ENCODE results near the gene PTPN2. TPM values are rescaled to one million over a fixed set of nuclear protein-coding genes. Genes with fewer than 3 reads are reported as not detected.

The PTPN2 gene
- total RNA-seq, 4 donors from 2014 or later: 22.9 to 57.6 (median 37.5) TPM

- intact Hi-C loops (cut with DNase I; ENCODE audit: low total_unique reads): no loop called here
- Histone ChIP-seq H3K27ac (no peak overlapping the region), H3K9me3 (no peaks in the 10 kb centered on the region), H3K27me3 (no peaks in the 10 kb centered on the region), H3K4me1 (no peaks in the 10 kb centered on the region), H3K4me3 (no peak overlapping the region), H3K36me3 (no peaks in the 10 kb centered on the region)
- no peak for TF ChIP-seq POLR2A (IDR thresholded peaks at IDR 0.05)
- no peak for TF ChIP-seq CTCF (IDR thresholded peaks at IDR 0.05)
- no peak for DNase-seq
These were observed 64.7 kb downstream of the PTPN2 start for GRCh38 chr18:12819322-12819721.

GRCh38 chr18:12818243-12818642, 65.8 kb downstream of the PTPN2 start:
- Histone ChIP-seq H3K9me3 (no peaks in the 10 kb centered on the region), H3K4me3 (no peak overlapping the region), H3K36me3 (no peaks in the 10 kb centered on the region), H3K27me3 (no peaks in the 10 kb centered on the region), H3K4me1 (no peaks in the 10 kb centered on the region), H3K27ac (no peak overlapping the region)
- intact Hi-C loops (cut with DNase I; ENCODE audit: low total_unique reads): no loop called here
- no peak for DNase-seq
- TF ChIP-seq CTCF (IDR thresholded peaks at IDR 0.05) (no peak), POLR2A (IDR thresholded peaks at IDR 0.05) (no peak)

GRCh38 chr18:12816451-12816850, 67.6 kb downstream of the PTPN2 start:
- Histone ChIP-seq H3K9me3 (no peaks in the 10 kb centered on the region), H3K27ac (no peak overlapping the region), H3K4me1 (no peaks in the 10 kb centered on the region), H3K27me3 (no peaks in the 10 kb centered on the region), H3K4me3 (no peak overlapping the region), H3K36me3 (no peaks in the 10 kb centered on the region)
- TF ChIP-seq CTCF (IDR thresholded peaks at IDR 0.05) (no peak), POLR2A (IDR thresholded peaks at IDR 0.05) (no peak)
- DNase-seq: no peak
- intact Hi-C loops (cut with DNase I; ENCODE audit: low total_unique reads): no loop called here

- no peak overlapping the region for H3K4me3 ChIP-seq
- no peak for DNase-seq
- H3K4me1 ChIP-seq: no peaks in the 10 kb centered on the region
- no peaks in the 10 kb centered on the region for H3K9me3 ChIP-seq
- no peaks in the 10 kb centered on the region for H3K36me3 ChIP-seq
- no peak overlapping the region for H3K27ac ChIP-seq
- no peaks in the 10 kb centered on the region for H3K27me3 ChIP-seq
- TF ChIP-seq CTCF (IDR thresholded peaks at IDR 0.05): no peak
- no peak for TF ChIP-seq POLR2A (IDR thresholded peaks at IDR 0.05)
- intact Hi-C loops (cut with DNase I; ENCODE audit: low total_unique reads): no loop called here
These were observed 72.7 kb downstream of the PTPN2 start for GRCh38 chr18:12811191-12811950.

GRCh38 chr18:12803069-12803936, 80.7 kb downstream of the PTPN2 start:
- Histone ChIP-seq H3K4me3 (no peak overlapping the region), H3K9me3 (no peaks in the 10 kb centered on the region), H3K27me3 (no peaks in the 10 kb centered on the region), H3K36me3 (no peaks in the 10 kb centered on the region), H3K27ac (no peak overlapping the region), H3K4me1 (no peaks in the 10 kb centered on the region)
- intact Hi-C loops (cut with DNase I; ENCODE audit: low total_unique reads): no loop called here
- TF ChIP-seq POLR2A (IDR thresholded peaks at IDR 0.05) (no peak), CTCF (IDR thresholded peaks at IDR 0.05) (no peak)
- DNase-seq: no peak

Measured in uterus (tissue), 4 donors.